ENCODE data around the gene CFAP54.

DNA sequence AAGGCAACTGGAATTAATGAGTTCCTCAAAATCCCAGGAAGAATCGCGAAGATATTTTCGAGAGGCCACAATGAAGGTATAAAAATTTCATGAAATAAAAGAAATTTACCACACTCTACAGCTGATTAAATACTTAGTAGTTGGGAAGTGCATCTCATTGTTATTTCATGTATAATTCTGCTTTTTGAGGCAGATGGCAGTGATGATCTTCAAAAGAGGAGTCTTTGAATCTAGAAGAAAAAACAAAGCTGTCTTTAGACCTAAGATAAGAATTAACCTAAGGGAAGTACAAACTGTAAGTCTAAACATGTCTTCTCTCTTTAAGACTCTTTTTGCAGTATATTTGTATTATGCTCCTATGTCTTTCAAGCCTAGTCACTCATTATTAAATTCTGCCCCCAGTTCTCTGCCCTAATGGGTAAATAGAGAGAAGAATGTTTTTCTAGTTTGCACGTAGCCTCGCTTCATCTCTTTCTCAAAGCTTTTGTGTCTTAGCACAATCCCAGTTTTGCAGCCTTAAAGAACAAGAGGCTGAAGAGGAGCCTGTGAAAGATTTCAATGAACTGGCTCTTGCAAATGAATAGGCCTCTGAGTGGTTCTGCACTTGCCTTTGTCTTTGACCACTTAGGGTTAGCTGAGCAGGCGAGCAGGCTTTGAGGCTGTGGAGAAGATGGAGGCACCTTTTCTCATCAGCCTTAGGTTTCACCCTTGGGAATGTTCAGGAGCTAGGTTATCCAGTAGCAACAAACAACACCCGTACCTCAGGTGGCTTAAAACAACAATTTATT, 32.7 kb downstream of the CFAP54 start:
- TF ChIP-seq, protein P1, sequence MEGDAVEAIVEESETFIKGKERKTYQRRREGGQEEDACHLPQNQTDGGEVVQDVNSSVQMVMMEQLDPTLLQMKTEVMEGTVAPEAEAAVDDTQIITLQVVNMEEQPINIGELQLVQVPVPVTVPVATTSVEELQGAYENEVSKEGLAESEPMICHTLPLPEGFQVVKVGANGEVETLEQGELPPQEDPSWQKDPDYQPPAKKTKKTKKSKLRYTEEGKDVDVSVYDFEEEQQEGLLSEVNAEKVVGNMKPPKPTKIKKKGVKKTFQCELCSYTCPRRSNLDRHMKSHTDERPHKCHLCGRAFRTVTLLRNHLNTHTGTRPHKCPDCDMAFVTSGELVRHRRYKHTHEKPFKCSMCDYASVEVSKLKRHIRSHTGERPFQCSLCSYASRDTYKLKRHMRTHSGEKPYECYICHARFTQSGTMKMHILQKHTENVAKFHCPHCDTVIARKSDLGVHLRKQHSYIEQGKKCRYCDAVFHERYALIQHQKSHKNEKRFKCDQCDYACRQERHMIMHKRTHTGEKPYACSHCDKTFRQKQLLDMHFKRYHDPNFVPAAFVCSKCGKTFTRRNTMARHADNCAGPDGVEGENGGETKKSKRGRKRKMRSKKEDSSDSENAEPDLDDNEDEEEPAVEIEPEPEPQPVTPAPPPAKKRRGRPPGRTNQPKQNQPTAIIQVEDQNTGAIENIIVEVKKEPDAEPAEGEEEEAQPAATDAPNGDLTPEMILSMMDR (conservative IDR thresholded peaks at IDR 0.05; ENCODE audit: low read depth, low read length): no peak
- TF ChIP-seq POLR2A (IDR thresholded peaks at IDR 0.05; ENCODE audit: low read depth, low read length): no peak
- no peak for TF ChIP-seq RFX5 (IDR thresholded peaks at IDR 0.05; ENCODE audit: low read depth, low read length)
- TF ChIP-seq NFE2L2 (IDR thresholded peaks at IDR 0.05; ENCODE audit: low read depth, low read length): no peak
- TF ChIP-seq RCOR1 (IDR thresholded peaks at IDR 0.05; ENCODE audit: insufficient replicate concordance, low read length): no peak
- no peak for TF ChIP-seq CEBPB (IDR thresholded peaks at IDR 0.05; ENCODE audit: low read depth, low read length)
- TF ChIP-seq SMC3 (IDR thresholded peaks at IDR 0.05; ENCODE audit: low read depth, low read length): no peak
- no peak for TF ChIP-seq FOS (IDR thresholded peaks at IDR 0.05; ENCODE audit: low read depth, low read length)
- TF ChIP-seq, protein P2, sequence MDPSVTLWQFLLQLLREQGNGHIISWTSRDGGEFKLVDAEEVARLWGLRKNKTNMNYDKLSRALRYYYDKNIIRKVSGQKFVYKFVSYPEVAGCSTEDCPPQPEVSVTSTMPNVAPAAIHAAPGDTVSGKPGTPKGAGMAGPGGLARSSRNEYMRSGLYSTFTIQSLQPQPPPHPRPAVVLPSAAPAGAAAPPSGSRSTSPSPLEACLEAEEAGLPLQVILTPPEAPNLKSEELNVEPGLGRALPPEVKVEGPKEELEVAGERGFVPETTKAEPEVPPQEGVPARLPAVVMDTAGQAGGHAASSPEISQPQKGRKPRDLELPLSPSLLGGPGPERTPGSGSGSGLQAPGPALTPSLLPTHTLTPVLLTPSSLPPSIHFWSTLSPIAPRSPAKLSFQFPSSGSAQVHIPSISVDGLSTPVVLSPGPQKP (IDR thresholded peaks at IDR 0.05; ENCODE audit: borderline replicate concordance, low read depth, low read length): no peak

All from IMR-90 (cell line).